Heart left ventricle (tissue), 16 donors: ENCODE measurements around the gene G6PC2. TPM values are rescaled to one million over a fixed set of nuclear protein-coding genes. Genes with fewer than 3 reads are reported as not detected.

Experiments
- ATAC-seq, 4 donors: fragments of 200-7000 bp; cut with Tn5 transposase; one replicate each; pipeline ENCODE4 v1.9.1; 2020 to 2022; ENCODE audit warnings: moderate library complexity in 4 of 4, mild to moderate bottlenecking in 3 of 4, moderate number of reproducible peaks in 1 of 4
- DNase-seq, 5 donors: peaks; one replicate each; pipeline ENCODE4 v3.0.0-alpha.2; 2020
- H3K27ac ChIP-seq, 12 donors: fragments of 200-600 bp; sonication (generic) in 4 of 12; one replicate each; pipeline versions ENCODE4 v1.5.0 to v1.8.0; 2016 to 2022; ENCODE audit warnings: mild to moderate bottlenecking in 2 of 12
- H3K27me3 ChIP-seq, 9 donors: fragments of 200-600 bp; sonication (generic) in 2 of 9; one replicate each; pipeline versions ENCODE4 v1.5.1 to v1.8.0; 2016 to 2022; ENCODE audit warnings: mild to moderate bottlenecking in 3 of 9
- H3K36me3 ChIP-seq, 9 donors: fragments of 200-600 bp; sonication (generic) in 2 of 9; one replicate each; pipeline versions ENCODE4 v1.5.0 to v1.8.0; 2018 to 2022; ENCODE audit warnings: mild to moderate bottlenecking in 2 of 9
- H3K4me1 ChIP-seq, 12 donors: fragments of 200-600 bp; sonication (generic) in 4 of 12; one replicate each; pipeline versions ENCODE4 v1.5.0 to v1.8.0; 2016 to 2022; ENCODE audit warnings: mild to moderate bottlenecking in 3 of 12
- H3K4me3 ChIP-seq, 12 donors: fragments of 200-600 bp; sonication (generic) in 4 of 12; one replicate each; pipeline versions ENCODE4 v1.5.0 to v1.8.0; 2017 to 2022; ENCODE audit warnings: mild to moderate bottlenecking in 9 of 12, moderate library complexity in 4 of 12
- H3K9me3 ChIP-seq, 12 donors: fragments of 200-600 bp; sonication (generic) in 4 of 12; one replicate each; pipeline versions ENCODE4 v1.5.0 to v1.8.0; 2016 to 2022; ENCODE audit warnings: mild to moderate bottlenecking in 1 of 12
- POLR2A ChIP-seq, 2 donors: fragments of 450-650 bp; IDR thresholded peaks; one replicate each; pipeline ENCODE4 v1.6.1; 2017; ENCODE audit warnings: antibody characterized with exemption in 2 of 2, mild to moderate bottlenecking in 2 of 2, moderate library complexity in 2 of 2
- WGBS, 4 donors: extraction: QIAGEN DNeasy Blood & Tissue Kit in 2 of 4; methylation state at CpG; one replicate each; pipeline versions ENCODE4 v1.1.5 to v1.1.7; 2013 to 2018; 5-methylcytosine and 5-hydroxymethylcytosine counted together
- intact Hi-C, 10 donors: fragments of 100-400 bp; cut with DNase I; formaldehyde crosslinking; loops; one replicate each; pipeline versions ENCODE4 v1.11.1 to v1.14.2; 2022
- long read RNA-seq, 3 donors: library from polyadenylated mRNA; unstranded; transcript quantifications; one replicate each; pipeline ENCODE4 v2.0.0, GENCODE V29; 2020 to 2021
- polyA plus RNA-seq, 2 donors: library from polyadenylated mRNA; stranded (reverse); fragments of 200-250 nt; gene quantifications; one replicate each; pipeline ENCODE4 v1.2.3, GENCODE V29; 2013
- total RNA-seq, 9 donors: library from RNA; depleted of rRNA in 2 of 9; stranded (reverse); fragments of >200 nt in 2 of 9; fragmentation: NEBNext Ultra II Directional in 3 of 9; extraction: Animal tissue kit (Norgen Biotek cat#: 25700) in 3 of 9; gene quantifications; one replicate each; pipeline versions ENCODE4 v1.1.0 to v1.2.4, GENCODE V29; 2016 to 2023
- TF ChIP-seq, protein P1 (sequence below), 12 donors: fragments of 200-600 bp; sonication (generic) in 4 of 12; IDR thresholded peaks; one replicate each; pipeline versions ENCODE4 v1.5.0 to v1.8.0; 2018 to 2022; ENCODE audit warnings: antibody characterized with exemption in 12 of 12, mild to moderate bottlenecking in 5 of 12
- donor health status: ischemic (EF 13 %, LVEDD 7.1; RV severe dilation, severe dysfunction).
- donor health status: healthy with polysubstance abuse.
- donor health status: DM: no; HTN: yes; CAD: no.
- donor health status: DM: no; HTN: no; CAD: no.
- donor health status: ischemic (EF 25% LVEDD 6.9; RV normal size, moderate dysfunction).
- donor health status: ischemic (EF 25% LVEDD 5.7; RV mildly dilated, moderate dysfunction).
- donor health status: healthy.
- donor health status: DM: yes; HTN: yes; CAD: no.
- donor health status: ischemic (EF 35%, LVEDD 5.7; RV mildly dilated, moderate dysfunction).
- donor health status: nonischemic (EF 11% LVEDD 7.7; RV severe dilation, severe dysfunction).
- donor health status: DM: yes; HTN: yes; CAD: no.
- donor health status: PGD.
- donor health status: ischemic (EF 29% LVEDD 5.4; RV normal size, mild dysfunction).
- donor health status: nonischemic (EF 23%, LVEDD 6.1; RV moderate dilation, normal function).

Gene G6PC2, protein sequence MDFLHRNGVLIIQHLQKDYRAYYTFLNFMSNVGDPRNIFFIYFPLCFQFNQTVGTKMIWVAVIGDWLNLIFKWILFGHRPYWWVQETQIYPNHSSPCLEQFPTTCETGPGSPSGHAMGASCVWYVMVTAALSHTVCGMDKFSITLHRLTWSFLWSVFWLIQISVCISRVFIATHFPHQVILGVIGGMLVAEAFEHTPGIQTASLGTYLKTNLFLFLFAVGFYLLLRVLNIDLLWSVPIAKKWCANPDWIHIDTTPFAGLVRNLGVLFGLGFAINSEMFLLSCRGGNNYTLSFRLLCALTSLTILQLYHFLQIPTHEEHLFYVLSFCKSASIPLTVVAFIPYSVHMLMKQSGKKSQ
- total RNA-seq, result under 1 TPM in 2 of 9 donors, not detected in 7; 0.12 to 0.21 TPM
- polyA plus RNA-seq, result not detected
- long read RNA-seq, donor 1, result 0 reads
- long read RNA-seq, donor 2, result 0 reads
- long read RNA-seq, donor 3, result 0 reads

DNA sequence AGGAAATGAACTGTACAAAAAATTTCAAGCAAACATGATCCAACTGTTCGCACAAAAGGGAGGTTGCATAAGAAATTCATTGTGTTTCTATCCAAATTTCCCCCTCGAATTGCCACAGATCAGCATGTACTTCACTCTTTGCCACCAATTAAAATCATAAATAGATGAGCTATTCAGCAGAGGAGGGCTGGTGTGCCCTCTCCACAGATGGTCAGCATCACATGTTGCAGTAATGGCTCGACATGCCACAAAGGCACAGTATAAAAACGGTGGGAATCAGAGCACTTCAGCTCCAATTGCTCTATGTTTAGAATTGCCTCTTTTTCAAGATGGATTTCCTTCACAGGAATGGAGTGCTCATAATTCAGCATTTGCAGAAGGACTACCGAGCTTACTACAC lies at the start of gene G6PC2:
Gene G6PC2 (plus strand): TSS at position 289 of the 400 bp plus-strand sequence. CDS start 41 bp downstream, at position 330.
- Histone ChIP-seq H3K4me1 (no peaks in the 10 kb centered on the region), H3K4me3 (no peak within 1 kb of the TSS), H3K27ac (no peak within 1 kb of the TSS), H3K9me3 (no peaks in the 10 kb centered on the region), H3K36me3 (no peaks in the 10 kb centered on the region), H3K27me3 (peaks cover 0 to 5% (median 0%) of the 10 kb centered on the region in 9 donors)
- DNase-seq (no peak), ATAC-seq (no peak)
- TF ChIP-seq, protein P1, sequence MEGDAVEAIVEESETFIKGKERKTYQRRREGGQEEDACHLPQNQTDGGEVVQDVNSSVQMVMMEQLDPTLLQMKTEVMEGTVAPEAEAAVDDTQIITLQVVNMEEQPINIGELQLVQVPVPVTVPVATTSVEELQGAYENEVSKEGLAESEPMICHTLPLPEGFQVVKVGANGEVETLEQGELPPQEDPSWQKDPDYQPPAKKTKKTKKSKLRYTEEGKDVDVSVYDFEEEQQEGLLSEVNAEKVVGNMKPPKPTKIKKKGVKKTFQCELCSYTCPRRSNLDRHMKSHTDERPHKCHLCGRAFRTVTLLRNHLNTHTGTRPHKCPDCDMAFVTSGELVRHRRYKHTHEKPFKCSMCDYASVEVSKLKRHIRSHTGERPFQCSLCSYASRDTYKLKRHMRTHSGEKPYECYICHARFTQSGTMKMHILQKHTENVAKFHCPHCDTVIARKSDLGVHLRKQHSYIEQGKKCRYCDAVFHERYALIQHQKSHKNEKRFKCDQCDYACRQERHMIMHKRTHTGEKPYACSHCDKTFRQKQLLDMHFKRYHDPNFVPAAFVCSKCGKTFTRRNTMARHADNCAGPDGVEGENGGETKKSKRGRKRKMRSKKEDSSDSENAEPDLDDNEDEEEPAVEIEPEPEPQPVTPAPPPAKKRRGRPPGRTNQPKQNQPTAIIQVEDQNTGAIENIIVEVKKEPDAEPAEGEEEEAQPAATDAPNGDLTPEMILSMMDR (IDR thresholded peaks at IDR 0.05), result no peak
- TF ChIP-seq POLR2A (IDR thresholded peaks at IDR 0.05), result no peak
- 73 to 85% (median 80%) methylated on average over 5 of the region's 5 CpGs for WGBS, 4 donors
- intact Hi-C loops, result no loop called here

DNA sequence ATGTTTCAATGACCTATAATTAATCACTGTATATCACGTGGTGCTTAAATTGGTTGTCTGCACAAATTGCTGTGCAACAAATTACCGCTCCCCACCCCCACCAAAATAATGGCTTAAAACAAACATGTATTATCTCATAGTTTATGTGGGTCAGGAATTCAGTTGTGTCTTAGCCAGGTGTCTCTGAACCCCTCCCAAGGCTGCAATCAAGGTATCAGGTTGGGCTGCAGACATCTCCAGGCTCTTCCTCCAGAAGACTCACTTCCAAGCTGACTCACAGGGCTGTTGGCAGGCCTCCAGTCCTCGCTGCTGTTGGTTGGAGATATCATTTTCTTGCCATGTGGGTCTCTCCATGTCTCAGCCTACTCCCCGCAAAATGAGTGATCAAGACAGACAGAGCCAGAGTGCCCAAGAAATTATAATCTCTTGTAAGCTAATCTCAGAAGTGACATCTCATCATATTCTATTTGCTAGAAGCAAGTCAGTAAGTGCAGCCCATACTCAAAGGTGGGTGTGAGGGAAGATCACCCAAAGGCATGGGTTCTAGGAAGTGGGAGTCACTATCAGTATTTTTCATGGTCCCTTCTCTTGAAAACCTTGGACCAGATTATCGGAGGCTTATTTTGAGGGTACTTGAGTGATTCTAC lies 49.3 kb upstream of the G6PC2 start:
- intact Hi-C loops, result loop anchor here in 4 of 10 donors (5.0 to 10.0 kb wide), 2 partner anchors 77 to 79 kb away; no protein-coding TSS in a partner anchor
- WGBS, 4 donors, result 82 to 87% (median 85%) methylated on average over 5 of the region's 5 CpGs

DNA sequence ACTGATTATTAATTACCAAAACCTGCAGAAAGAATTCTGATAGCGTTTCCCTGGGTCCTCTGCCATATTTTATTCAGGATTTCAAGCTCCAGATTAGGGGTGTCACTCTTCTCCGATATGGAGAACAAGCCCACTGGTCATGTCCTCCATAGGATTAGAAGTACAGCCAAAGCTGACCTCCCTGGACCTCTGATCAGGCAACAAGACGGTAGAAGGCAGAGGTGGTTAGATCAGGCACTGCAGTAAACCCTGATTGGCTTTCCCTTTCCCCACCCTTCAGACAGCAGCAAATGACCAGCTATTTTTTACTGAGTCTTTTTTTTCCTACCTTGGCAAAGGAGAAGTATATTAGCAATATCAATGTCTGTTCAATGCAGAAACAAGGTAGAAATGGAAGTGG lies 48.6 kb upstream of the G6PC2 start:
- WGBS, 4 donors, result 32 to 75% (median 43%) methylated on average over 3 of the region's 3 CpGs
- peaks cover 0 to 11% (median 0%) of the 10 kb centered on the region in 12 donors for H3K4me1 ChIP-seq
- intact Hi-C loops, result loop anchor here in 4 of 10 donors (5.0 to 10.0 kb wide), 2 partner anchors 78 to 80 kb away; no protein-coding TSS in a partner anchor
- no peak overlapping the region for H3K27ac ChIP-seq
- no peak for DNase-seq
- H3K36me3 ChIP-seq, result peaks cover 0 to 48% (median 13%) of the 10 kb centered on the region in 9 donors
- ATAC-seq, result no peak
- H3K27me3 ChIP-seq, result no peaks in the 10 kb centered on the region
- H3K4me3 ChIP-seq, result no peak overlapping the region
- no peaks in the 10 kb centered on the region for H3K9me3 ChIP-seq
- no peak for TF ChIP-seq POLR2A (IDR thresholded peaks at IDR 0.05)

More for the DNA sequence above, 49.3 kb upstream of the G6PC2 start:
- DNase-seq (peak in 2 of 5 donors; percentile 6 to 27), ATAC-seq (no peak)
- peaks cover 0 to 9% (median 0%) of the 10 kb centered on the region in 12 donors for H3K4me1 ChIP-seq
- no peak overlapping the region for H3K27ac ChIP-seq
- H3K4me3 ChIP-seq, result no peak overlapping the region
- H3K36me3 ChIP-seq, result peaks cover 0 to 48% (median 13%) of the 10 kb centered on the region in 9 donors
- TF ChIP-seq POLR2A (IDR thresholded peaks at IDR 0.05), result no peak
- H3K9me3 ChIP-seq, result no peaks in the 10 kb centered on the region
- H3K27me3 ChIP-seq, result no peaks in the 10 kb centered on the region

DNA sequence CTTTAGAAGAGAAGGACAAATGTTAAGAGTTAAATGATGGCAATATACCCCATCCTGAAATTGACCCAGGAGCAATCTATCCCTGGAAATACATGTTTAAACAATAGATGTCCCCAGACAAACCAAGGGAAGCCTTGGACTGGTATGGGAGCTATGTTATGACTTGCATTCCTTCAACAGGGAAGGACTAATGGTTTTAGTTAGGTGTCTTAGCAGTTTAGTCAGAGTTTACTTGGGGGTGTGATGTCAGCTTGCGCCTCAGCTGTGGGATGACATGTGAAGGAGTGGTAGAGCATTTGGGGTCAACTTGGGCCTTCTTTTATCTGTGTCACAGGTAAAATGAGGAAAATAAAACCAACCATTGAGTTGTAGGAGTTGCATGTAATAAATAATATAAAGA lies 47.6 kb upstream of the G6PC2 start:
- TF ChIP-seq, protein P1 (IDR thresholded peaks at IDR 0.05), result no peak
- no peak for TF ChIP-seq POLR2A (IDR thresholded peaks at IDR 0.05)
- Histone ChIP-seq H3K4me3 (no peak overlapping the region), H3K4me1 (peaks cover 0 to 11% (median 0%) of the 10 kb centered on the region in 12 donors), H3K27me3 (no peaks in the 10 kb centered on the region), H3K27ac (no peak overlapping the region), H3K9me3 (no peaks in the 10 kb centered on the region), H3K36me3 (peaks cover 0 to 55% (median 13%) of the 10 kb centered on the region in 9 donors)
- ATAC-seq, result no peak
- 96 to 100% (median 98%) methylated on average over 1 of the region's 1 CpG for WGBS, 4 donors
- DNase-seq, result no peak
- intact Hi-C loops, result loop anchor here in 4 of 10 donors (5.0 to 10.0 kb wide), 2 partner anchors 79 to 81 kb away; no protein-coding TSS in a partner anchor

DNA sequence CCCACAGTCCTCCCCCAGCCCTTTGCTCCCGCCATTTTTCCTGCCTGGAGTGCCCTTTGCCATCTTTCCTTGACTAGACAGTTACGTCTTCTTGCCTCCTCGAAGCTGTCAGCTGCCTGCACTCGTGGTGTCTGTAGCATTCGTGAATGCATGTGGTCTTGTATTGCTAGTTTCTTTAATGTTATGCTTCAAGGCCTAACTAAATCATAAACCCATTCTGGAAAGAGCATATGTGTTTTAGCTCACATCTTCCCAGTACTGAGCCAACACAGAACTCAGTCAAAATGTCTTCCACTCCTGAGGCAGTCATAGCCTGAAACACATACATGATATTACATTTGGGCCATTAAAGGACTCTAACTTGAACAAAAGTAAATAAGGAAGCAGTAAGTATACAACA lies 46.4 kb upstream of the G6PC2 start:
- peaks cover 0 to 11% (median 0%) of the 10 kb centered on the region in 12 donors for H3K4me1 ChIP-seq
- no peak for TF ChIP-seq POLR2A (IDR thresholded peaks at IDR 0.05)
- TF ChIP-seq, protein P1 (IDR thresholded peaks at IDR 0.05), result no peak
- no peaks in the 10 kb centered on the region for H3K27me3 ChIP-seq
- peaks cover 0 to 66% (median 17%) of the 10 kb centered on the region in 9 donors for H3K36me3 ChIP-seq
- no peak overlapping the region for H3K4me3 ChIP-seq
- ATAC-seq (no peak), DNase-seq (no peak)
- no peaks in the 10 kb centered on the region for H3K9me3 ChIP-seq
- H3K27ac ChIP-seq, result no peak overlapping the region
- intact Hi-C loops, result loop anchor here in 4 of 10 donors (5.0 to 10.0 kb wide), 2 partner anchors 80 to 82 kb away; no protein-coding TSS in a partner anchor
- WGBS, 4 donors, result 94 to 96% (median 95%) methylated on average over 5 of the region's 5 CpGs
